Midbrain (tissue), 1 donor: Measurements from ENCODE around the gene DHX32.
A peak's percentile ranks its signal among the peaks of the same experiment; 100 is the strongest.

Source experiments
- DNase-seq: peaks from one replicate; lab custom pipeline; 2025; lab: John Stamatoyannopoulos, UW

Gene DHX32

GRCh38 chr10:125811251-125811650, 69.8 kb downstream of the DHX32 start:
- no peak for DNase-seq

DNA sequence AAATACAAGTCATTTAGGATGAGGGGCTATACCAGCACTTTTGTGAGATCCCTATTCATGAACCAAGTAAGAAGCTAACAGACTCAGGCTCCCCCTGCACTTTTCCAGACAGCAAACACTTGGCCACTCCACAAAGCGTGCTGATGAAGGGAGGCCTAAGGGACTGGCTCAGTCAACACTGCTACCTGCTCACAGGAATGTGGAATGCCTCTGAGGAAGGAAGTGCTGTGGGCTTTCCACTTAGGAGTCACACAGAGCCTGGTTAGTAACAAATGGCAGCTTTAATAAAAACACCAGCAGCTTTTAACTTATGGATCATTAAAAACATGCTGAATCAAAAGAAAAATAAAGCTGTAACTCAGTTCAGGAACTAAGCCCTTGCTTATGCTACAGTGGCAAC, 73.0 kb downstream of the DHX32 start:
- no peak for DNase-seq

GRCh38 chr10:125802739-125803138, 78.4 kb downstream of the DHX32 start:
- DNase-seq, result no peak

- no peak for DNase-seq
Observed at GRCh38 chr10:125802131-125802530, 79.0 kb downstream of the DHX32 start.

DNA sequence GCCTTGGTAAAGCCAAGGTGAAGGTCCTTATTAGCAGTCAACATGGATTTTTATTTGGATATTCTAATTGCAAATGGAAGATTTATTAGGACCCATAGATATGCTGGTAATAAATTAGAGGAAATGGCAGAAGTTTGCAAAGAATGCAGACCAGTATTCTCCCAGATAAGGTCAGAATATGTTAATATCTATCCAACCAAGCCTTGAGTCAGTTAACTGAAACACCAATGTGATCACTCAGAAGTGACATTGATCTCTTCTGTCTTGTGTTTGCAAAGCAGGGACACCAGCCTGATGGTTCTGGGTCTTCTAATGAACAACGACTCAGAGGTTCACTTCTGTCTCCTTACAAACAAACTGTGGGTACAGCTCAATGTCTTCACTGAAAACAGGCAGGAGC, 79.5 kb downstream of the DHX32 start:
- DNase-seq, result no peak

DNA sequence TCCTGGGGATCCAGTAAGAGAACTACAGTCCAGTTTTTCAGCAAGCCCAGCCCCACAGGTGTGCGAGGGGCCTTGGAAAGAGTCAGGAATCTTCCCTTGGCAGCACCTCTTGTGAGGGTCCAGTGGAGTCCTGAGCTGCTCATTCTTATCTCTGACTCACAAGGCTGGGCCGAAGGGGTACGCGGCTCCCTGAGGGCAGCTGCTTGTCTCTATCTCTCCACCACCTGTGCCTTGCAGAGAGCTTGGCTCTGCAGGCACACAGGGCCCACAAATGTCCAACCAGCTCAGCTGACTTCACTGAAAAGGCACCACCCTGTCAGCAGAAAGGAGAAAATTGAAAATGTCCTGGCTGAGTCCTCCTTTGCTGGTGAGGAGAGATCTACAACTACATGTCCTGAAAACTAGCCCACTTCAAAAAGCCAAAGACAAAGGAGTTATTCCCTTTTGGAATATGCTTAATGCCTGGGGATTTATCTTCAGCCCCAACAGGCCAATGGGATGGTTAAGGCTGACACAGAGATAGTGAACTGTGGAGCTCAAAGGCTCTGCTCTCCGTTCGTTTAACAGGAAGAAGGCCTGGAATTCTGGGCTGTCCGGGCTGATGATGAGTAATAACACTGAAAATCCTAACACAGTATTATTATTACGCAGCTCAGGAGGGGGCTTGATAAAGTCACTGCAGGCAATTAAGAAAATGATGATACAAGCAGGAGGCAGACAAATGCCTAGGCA, 81.5 kb downstream of the DHX32 start:
- no peak for DNase-seq

GRCh38 chr10:125797994-125798662, 83.0 kb downstream of the DHX32 start:
- no peak for DNase-seq

DNA sequence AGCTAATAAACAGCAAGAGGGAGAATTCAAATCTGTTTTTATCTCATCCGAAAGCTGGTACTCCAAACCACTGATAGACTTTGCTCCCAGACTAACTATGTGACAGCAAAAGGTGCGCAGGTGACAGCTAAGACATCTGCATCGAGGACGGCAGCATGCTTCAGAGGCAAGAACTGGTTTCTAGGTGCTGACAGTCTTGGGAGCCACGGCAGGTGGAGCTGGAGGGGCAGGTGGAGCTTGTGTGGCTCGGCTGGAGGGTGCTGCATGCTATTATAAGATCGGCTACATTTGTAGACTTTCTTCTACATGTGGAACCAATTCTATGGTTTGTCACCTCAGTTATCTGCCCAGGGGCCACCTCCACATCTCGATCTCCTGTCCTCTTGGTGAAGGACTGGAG, 83.7 kb downstream of the DHX32 start:
- no peak for DNase-seq

DNA sequence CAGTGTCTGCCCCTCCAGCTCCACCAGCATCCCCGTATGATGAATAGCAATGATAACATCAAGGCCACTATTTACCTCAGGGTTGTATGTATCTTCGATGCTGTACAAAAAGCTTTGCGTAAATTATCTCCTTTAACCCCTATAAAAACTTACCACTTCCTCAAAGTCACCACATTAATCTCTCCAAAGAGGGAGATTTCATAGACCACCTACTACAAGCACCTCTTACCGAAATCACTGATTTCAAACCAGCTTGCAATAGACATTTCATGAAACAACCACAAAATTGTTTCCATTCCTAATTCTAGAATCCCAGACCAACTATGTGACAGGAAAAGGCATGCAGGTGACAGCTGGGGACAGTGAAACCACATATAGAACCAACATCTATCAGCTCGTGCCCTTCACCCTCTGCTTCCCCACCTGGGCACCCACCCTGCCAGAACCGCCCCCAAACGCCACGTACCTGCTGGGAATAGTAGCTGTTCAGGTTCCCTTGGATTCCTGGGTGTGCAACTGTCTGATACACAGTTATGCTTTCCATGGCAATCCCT, 85.4 kb downstream of the DHX32 start:
- DNase-seq, result no peak

DNA sequence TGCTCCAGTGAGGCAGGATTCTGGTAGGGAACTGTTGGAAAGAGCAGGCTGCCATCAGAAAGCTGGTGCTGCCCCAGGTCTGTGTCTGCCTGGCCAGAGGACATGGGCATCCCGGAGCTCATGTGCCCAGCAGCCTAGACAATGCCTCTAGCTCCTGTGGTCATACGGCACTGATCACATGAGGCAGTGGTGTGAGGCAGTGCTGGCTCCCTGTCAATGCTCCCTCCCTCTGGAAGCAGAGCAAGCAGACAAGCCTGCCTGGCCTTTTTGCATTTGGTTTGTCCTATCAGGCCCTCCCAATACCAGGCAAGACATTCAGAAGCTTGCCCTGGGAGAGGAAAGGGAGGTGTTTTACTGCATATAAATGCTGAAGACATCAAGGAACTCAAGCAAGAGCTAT, 86.0 kb downstream of the DHX32 start:
- DNase-seq, result peak; percentile 86

GRCh38 chr10:125792342-125793300, 88.5 kb downstream of the DHX32 start:
- no peak for DNase-seq

DNA sequence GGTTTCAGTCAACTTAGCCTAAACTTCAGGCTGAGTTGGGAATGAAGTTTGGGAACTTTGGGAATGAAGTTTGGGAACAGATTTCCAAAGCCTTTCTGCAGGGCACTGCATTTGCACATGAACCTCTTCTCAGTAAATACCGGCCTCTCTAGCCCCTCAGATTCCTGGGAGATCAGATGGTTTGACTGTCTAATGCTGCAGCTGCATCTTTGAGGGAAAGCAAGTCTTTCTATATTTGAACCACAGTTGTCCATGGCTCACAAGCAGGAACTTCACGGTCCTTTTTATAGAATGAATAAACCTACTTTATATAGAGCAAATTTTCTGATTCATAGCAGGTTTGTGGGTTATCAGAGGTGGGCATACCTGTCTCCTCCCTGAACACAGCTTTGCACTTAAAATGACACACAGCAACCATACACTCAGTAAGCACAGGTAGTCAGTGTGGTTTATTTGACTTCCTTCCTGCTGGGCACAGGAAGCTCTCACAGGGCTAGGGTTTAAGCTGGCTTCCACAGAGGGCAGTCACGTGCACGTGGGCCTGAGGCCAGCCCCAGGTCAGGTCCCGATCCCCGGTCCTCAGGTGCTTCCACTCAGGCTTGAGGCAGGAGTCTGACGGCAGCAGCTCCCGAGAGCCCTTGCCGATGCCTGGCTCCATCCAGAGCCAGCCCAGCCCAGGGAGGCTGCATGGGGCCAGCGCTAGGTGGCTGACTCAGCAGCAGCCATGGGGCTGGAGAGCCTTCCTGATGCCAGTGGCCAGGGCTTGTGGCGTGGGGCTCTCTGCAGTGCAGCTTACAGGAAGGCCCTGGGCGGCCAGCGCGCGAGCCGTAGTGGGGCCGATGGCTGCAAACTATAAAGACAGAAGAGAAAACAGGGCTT, 92.7 kb downstream of the DHX32 start:
- DNase-seq, result no peak
